NCI-H2196 (cell line): ENCODE data around the gene DGKQ.
A peak's percentile ranks its signal among the peaks of the same experiment; 100 is the strongest.

Source experiments
- DNase-seq: peaks from one replicate; lab custom pipeline; 2025; ENCODE audit not compliant: unreplicated experiment; lab: John Stamatoyannopoulos, UW

The DGKQ gene

DNA sequence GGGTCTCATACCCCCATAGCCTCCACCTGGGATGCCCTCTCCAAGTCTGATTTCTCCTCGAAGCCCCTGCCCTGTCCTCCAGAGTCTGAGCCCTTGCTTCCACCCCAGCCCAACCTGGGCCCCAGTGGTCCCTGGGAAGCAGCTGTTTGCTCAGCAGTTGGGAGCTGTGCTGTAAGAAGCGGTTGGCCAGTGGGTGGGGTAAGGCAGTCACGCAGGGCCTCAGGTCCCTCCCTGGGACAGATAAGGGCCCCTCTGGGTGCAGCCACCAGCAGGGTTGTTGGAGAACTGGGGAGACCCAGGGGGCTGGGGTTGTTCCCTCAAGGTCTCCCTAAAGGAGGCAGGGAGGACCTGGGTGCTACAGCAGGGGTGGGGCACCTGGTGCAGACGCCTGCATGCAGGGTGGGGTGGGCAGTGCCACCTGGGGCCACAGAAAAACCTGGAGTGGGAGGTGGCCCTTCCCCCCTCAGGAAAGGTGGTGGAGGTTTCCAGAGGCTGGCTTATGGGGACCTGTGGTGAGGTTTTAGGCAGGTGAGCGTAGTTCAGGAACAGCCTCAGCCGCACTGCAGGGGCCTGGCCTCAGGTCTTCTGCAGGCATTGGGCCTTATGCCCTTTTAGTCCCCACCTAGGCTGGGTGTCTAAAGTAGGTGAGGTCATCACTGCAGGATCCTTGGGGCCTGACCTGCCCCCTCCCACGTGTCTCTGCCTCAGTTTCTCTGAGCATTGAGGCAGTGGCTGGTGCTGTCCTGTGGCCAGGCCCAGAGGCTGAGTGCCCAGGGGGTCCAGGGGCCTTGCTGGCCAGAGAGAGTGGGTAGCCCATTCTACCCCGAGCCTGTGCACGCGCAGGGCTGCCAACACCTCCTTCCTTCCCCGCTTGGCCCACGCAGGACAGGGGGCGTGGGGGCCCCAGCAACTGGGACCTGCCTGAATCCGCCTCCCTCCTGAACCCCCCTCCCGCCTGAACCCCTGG is 22.9 kb upstream of the DGKQ start:
- DNase-seq = no peak

DNA sequence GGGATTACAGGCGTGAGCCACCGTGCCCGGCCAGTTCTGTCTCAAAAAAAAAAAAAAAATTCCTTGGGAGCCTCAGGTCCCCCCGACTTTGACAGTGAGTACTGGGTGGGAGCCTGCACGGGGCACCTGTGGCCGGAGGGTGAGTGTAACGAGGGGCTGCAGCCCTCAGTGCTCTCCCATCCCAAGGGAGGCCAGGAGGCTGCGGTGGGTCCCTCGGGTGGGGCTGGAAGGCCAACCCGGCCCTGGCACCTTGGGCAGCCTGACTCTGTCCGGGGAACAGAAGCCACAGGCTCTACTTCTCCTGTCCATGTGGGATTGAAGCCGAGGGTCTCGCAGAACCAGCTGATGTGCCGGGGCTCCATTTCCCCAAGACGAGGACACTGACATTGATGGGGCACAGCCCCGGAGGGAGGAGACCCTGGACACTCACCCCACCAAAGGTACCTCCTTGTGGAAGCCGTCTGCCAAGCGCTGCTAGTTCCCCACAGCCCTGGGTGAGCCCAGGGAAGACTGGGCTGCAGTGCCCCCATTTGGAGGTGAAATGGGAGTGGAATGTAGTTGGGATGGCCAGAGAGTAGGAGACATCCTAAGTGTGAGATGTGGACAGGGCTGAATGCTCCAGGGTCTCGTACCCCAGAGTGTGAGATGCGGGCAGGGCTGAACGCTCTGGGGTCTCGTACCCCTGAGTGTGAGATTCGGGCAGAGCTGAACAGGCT is 22.1 kb upstream of the DGKQ start:
- no peak for DNase-seq

DNA sequence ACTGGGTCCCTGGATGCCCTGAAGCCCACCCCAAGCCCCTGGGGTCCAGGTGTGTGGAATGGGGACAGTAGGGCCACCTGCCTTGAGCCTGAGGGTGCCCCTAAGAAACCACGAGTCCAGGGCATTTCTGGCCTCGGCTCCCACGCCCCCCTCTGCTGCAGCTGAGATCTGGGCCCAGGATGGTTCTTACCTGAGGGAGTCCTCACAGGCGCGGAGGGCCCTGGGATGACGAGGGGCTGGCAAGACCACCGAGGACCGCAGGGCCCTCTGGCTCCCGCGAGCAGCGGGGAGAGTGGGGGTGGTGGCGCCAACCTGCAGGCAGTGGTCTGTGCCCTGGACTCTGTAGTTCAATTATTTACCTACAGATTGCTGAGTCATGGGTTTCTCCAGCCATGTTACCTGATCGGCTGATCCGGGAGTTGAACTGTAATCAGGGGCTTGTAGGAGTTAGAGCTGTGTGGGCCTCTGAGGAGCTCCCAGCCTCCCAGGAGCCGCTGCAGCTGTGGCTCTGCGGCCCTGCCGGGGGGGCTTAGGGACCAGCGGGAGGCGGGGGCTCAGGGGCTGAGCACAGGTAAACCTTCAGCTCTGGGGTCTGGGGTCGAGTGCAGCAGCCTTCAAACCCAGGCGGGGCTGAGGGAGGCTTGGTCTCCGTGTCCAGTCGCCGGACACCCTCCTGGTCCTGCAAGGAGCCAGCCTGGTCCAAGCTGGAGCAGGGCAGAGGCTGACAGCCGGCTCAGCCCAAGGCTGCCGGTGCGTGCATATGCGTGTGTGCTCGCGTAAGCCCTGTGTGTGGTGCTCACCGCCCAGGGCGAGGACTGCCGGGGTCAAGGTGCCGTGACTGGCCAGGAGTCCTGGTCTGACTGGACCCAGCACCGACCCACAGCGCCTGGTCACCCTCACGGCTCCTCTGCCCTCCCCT is 20.0 kb upstream of the DGKQ start, which contains the start of gene SLC26A1:
SLC26A1 (minus strand) TSS at position 294 of the 919 bp plus-strand sequence. CDS start 1,701 bp downstream, outside the sequence.
- DNase-seq = no peak

DNA sequence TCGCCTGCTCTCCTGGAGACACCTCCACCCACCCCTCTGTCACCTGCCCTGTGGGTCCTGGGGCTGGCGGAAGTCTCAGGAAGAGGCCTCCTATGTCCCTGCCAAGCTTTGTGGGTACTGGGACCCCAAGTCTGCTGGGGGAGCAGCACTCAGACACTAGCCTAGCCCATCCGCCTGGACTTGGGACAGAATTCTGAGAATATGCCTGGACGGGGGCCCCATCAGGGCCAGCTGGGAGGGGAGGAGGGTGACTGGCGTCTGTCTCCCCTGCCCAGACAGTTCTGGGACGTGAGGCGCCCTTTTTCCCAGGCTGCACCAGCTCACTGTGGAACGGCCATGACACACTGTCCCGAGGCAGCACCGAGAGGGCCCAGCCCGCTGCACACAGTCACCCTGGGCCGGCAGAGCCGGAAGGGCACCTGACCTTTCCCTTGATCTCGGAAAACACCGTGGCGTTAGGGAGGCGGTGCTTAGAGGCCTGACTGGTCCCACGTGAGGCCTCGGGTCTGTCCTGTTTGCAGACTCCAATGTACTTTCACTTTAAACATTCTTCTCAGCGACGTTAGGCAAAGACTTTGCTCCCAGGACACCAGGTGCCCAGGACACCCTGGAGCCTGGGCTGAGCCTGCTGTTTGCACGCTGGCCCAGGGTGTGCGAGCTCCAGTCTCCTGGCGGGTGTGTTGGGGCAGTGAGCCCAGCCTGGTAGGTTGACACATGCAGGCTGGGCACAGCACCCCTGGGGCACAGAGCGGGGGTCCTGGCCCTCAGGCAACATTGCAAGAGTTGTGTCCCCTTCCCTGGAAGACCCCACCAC is 19.1 kb upstream of the DGKQ start:
- no peak for DNase-seq

DNA sequence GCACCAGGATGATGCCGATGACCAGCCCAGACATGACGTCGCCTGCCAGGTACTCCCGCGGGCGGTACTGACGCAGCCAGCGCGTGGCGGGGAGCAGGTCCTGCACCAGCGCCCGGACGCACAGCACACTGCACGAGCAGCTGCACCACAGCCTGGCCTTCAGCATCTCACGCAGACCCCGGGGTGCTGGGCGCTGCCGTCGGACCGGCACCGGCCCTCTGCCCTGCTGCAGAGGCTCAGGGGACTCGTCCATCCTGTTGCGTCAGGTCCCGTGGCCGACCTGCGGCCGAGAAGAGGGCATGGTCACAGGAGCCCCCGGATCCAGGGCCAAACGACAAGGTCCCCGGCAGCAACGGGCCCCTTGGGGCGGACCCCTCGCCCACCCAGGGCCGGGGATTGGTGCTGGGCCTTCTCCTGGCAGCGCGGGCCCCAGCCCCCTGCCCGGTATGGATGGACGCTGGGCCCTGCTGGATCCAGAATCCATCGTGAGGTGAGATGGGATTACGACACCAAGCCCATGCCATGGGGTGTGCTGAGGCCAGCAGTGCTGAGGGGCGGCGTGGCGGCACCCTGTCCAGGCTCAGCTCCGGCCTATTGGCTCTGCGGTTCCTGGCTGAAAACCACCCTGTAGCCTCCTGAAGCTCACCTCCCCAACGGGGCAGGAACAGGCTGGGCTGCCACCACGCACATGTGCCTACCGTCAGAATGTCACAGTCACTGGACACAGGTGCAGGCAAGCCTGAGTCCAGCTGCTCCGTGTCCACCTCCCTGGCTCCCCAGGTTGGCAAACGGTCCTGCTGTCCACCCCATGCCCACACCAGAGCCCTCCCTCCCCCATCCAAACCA is 18.3 kb upstream of the DGKQ start:
- DNase-seq = no peak

DNA sequence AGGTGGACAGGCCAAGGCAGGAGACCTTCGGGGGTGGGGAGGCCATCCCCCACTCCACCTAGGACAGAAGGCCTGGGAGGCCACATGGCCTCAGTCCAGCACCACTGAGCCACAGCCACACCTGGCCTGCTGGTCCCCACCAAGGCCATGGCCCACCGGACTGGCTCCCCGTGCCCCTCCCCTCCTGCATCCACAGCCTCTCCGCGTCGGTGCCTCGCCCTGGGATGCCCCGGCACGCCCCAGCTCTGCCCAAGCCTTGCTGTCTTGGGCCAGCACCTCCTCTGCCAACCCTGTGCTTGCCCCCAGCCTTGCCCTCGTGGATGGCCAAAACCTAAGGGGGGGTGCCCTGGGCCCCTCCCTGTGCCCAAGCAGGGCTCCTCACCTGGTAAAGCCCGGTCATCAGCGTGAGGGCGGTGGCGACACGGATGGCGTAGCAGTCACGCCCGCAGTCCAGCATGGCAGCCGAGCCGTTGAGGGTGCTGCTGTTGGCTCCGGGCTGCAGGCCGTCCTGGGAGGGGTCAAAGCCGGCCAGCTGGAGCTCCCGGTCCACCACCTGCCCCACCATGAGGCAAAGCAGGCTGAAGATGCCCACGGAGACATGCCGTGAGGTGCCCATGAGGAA is 17.5 kb upstream of the DGKQ start:
- no peak for DNase-seq

DNA sequence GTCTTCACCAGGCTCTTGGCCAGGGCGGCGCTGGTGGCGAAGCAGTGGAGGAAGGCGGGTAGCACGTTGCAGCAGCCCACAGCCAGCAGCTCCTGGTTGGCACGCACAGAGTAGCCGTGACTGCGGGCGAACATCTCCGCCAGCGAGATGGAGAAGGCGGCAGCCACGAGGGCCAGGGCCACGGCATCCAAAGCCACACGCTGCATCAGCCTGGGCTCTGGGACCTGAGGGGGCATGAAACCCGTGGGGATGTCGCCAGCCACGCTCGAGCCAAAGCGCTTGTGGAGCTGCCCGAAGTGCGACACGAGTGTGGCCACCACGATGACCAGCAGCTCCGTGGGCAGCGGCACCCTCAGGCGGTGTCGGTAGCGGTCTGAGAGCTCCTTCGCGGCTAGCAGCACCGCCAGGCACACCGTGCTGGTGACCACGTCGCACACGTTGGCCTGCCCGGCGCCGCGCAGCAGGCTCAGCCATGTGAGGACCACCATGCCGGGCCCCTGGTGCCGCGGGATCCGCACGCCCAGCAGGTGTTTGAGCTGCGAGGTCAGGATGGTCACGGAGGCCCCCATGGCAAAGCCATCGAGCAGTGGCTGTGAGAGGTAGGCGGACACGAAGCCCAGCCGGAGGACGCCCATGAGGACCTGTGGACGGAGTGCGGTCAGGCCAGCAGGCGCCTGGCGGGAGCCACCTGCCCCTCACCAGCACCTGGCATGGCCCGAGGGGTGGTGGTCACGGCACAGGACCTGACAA is 16.5 kb upstream of the DGKQ start:
- no peak for DNase-seq

DNA sequence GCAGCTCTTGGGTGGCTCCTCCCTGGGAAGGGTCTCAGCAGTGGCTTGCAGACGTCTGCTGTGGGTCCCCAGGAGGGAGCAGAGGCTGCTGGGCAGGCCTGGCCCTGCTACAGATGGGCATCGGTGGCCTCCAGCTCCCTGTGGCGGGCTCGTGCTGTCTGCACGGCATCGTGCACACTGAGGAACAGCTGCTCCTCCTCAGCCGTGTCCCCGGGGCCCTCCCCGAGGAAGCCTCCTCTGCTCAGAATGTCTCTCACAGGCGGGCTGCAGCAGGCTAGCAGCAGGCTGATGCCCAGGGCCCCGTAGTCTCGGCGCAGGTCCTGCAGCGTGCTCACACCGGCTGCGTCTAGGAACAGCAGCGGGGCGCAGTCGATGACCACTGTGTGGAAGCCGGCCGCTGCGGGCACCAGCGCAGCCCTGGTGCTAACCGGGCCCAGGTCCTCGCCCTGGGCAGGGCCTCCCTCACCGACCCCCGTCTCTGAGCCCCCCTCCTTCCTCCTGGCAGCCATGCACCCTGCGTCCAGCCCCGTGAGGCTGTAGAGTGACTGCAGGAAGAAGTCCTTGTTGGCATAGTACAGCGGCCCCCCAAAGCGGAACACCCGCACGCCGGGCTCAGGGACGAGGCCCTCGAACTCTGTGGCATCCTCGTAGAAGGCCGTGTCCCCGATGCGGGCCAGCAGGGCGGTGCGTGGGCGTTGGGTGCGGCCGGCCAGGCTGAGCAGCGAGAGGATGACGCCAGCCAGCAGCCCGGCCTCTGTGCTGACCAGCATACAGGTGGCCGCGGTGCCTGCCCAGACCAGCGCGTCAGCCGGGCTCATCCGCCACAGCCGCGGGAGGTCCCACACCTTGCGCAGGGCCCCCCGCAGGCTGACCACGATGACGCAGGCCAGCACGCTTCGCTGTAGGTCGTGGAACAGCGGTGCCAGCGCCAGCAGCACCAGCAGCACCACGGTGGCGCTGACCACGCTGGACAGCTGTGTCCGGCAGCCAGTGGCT is 15.7 kb upstream of the DGKQ start:
- no peak for DNase-seq

DNA sequence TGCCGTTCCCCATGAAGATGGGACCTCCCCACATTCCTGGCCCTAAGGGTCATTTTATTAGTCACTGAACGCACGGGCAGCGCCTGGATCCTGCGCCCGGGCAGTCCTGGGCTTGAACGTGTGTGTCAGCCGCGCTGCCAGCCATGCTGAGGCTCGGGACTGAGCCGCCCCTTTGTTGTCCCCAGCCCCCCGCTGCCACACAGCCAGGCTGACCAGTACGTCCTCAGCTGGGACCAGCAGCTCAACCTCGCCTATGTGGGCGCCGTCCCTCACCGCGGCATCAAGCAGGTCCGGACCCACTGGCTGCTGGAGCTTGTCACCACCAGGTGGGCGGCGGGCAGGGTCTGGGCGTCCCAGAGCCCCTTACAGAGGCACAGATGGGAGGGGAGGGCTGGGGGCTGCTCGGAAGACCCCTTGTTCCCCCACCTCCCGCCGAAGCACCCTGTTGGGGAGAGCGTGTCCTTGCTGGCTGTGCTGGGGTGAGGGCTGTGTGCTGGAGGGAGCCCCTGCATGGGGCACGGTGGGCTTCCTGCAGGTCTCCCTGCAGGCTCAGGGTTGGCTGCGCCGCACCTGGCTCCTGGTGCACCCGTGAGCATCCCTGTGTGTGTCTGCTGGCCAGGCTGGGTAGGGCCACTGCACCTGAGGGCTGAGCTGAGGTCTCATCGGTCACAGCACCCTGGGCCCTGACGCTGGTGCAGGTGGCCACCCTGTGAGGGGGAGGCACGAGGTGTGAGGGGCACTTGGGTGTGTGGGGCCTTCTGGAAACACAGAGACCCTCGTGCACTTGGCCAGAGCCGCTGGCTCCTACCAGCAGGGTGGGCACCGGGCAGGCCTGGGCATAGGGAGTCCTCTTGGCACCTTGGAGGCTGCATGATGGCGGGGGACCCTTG is 14.5 kb upstream of the DGKQ start:
- no peak for DNase-seq

DNA sequence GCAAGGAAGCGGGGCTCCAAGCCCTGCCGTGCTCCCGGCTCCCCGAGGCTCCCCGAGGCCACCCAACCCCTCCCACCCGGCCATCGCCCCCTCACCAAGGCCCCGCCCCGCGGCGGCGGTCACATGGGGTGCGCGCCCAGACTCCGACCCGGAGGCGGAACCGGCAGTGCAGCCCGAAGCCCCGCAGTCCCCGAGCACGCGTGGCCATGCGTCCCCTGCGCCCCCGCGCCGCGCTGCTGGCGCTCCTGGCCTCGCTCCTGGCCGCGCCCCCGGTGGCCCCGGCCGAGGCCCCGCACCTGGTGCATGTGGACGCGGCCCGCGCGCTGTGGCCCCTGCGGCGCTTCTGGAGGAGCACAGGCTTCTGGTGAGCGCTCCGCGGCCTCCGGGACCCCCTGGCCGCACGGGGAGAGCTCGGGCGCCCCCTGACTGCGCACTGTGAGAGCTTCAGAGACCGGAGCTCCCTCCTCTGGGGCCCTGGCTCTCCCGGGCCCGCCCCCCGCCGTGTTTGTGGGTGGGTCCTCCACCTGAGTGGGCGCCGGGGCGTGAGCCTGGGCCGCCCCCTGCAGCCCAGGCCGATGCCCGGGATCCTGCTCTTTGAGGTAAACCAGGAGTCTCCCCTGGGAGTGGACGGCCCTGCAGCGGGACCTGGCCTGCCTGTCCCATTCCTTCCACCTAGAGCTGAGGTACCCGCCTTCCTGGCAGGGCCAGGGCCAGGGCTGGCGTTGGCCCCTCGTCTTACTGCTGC is 13.7 kb upstream of the DGKQ start, which contains the start of gene IDUA:
IDUA (plus strand) TSS at position 166 of the 745 bp plus-strand sequence; CDS start at position 207, 41 bp downstream.
- DNase-seq = peak; percentile 43

DNA sequence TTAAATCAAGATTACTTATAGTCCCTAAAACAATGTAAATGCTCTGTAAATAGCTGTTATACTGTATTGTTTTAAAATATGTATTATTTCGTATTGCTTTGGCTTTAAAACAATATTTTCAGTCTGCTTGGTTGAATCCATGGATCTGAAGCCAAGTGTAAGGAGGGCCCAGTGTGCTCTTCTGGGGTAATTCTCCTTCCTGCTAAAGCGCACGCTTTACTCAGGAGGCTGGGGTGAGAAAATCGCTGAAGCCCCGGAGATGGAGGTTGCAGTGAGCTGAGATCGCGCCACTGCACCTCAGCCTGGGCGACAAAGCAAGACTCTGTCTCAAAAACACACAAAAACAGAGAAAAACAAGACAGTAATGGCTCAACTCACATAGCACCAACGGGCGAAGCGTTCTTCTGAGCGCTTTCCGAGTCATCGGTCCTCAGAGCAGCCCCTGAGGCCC is 13.1 kb upstream of the DGKQ start:
- no peak for DNase-seq

DNA sequence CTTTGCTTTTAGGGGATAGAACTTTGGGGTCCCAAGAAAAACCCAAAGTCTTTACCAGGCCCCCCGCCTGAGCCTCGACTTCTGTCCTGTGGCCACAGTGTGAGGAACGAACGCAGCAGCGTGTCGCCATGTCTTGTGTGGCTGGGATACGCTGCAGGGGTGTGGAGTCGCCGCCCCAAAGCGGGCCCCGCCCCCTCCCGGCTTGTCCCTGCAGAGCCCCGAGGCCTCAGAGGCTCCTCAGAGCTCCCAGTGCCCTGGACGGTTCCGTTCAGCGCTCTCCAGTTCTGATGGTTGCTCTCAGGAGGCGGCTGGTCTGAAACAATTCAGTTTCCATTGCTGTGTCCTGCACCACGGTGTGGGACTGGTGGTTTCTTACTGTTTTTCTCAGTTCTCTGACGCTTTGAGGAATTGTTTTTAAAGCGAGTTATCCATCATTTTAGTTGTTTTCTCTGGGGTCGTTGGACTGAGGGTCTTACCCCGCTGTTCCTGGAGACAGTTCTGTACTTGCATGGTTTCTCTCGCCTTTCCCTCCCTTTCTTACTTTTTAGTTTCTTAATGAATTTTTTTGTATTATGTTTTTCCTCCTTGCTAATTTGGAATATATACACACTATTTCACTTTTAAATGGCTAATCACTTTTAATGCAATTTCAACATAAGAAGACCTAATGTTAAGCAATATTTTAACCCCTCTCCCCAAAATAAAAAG is 11.9 kb upstream of the DGKQ start:
- DNase-seq = no peak

DNA sequence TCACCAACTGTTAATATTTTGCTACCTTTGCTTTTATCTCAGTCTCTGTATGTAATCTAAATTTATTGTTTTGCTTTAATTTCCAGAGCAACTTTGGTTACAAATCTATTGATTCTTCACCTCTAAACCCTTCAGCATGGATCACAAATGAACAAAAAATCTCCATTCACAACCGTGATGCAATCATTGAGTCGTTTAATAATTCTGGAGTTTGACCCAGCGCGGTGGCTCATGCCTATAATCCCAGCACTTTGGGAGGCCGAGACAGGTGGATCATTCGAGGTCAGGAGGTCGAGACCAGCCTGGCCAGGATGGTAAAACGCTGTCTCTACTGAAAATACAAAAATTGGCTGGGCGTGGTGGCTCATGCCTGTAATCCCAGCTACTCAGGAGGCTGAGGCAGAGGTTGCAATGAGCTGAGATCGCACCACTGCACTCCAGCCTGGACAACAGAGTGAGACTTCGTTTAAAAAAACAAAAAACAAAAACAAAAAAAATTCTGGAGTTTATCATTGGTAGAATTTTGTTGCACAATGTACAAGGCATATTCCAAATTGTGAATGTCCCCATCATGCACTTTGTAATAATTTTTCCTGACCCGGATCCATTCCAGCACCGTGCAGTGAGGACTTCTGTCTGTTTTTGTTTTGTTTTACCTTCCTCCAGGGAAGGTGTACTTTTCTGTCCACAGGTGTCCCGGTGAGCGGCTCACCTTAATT is 11.1 kb upstream of the DGKQ start:
- DNase-seq = no peak

DNA sequence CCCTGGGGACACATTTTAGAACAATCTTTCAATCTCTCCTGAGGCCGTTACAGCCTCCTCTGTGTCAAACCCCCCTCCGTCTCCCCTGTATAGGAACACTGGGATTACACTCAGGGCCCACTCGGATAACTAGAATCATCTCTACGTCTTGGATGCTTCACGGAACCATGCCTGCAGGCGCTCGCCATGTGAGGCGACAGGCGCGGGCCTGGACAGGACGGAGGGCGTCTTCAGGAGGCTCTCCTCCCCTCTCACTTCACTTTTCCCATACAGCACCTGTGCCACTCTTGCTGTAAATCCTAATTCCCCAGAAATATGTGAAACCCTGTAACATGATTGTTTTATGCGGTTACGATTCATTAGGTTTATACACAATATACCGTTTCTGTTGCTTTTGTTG is 9.4 kb upstream of the DGKQ start:
- no peak for DNase-seq
